ENCODE results near the gene AMD1.

DNA sequence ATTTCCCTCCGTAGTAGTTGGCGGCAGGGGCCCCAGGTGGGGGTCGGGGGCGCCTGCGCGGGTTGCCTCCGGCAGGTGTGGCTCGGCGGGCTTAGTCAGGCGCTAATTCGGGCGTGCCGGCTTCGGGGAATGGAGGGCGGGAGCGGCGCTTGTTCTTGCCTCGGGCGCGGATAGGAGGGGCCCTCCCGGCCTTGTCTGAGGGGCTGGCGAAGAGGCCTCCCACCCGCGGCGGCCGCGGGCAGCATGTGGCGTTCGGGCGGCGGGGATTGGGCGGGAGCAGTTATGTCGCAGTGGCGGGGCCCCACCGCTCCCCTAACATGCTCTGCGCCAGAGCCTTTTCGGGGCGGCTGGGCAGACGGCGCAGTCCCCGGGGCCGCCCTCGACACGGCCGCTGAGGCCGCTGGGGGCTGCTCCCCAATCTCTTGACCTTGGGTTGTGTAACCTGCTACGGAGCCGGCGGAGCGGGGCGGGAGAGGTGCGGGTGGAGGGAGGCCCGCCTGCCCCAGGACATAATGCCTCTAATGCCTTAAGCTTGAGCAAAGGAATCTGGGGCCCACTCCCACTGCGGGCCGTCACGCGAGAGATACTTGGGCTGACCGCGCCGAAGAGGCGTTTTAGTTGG lies 1.1 kb downstream of the AMD1 start:
- TF ChIP-seq EZH2 (IDR thresholded peaks at IDR 0.05) = no peak
- TF ChIP-seq POLR2AphosphoS5 (IDR thresholded peaks at IDR 0.05; ENCODE audit: borderline replicate concordance, low read depth, low read length) = no peak
- no peak for TF ChIP-seq FOXP2 (optimal IDR thresholded peaks at IDR 0.05; ENCODE audit: control extremely low read depth, extremely low read length, insufficient read depth)

All from SK-N-MC (cell line).